Urothelium cell line (cell line): ENCODE data around the gene KRTAP29-1.
"Not testable (repeated sequence)": the region's sequence is repeated elsewhere in the genome, so short reads cannot be mapped to it uniquely, and the experiment has no call there.

Experiments
- DNase-seq: peaks from one replicate; pipeline ENCODE4 v3.0.0; 2011; ENCODE audit warnings: low spot score, mixed read lengths
- FAIRE-seq: peaks from 2 replicates; lab custom pipeline; 2011; peaks lifted over from hg19 to GRCh38; lab: Jason Lieb, UNC

KRTAP29-1 gene

DNA sequence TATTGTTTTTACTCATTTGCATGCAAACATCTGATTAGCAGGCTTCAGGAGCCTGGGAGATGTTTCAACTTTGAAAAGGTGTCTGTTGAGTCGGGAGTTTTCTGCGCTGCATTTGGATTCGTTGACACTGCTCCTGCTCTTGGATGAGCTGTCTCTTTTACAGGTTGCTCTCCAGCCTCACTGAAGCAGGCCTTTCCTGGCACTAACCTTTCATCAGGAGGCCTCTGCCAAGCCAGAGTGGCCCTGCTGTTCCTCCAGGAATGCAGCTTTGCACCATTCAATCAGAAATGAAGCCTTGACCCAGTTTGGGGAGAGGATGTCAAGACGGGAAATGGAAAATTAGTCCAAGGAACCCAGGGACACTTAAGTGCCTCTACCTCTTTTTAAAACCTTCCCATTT is 330 bp upstream of the KRTAP29-1 start:
- FAIRE-seq (no peak), DNase-seq (no peak)

DNA sequence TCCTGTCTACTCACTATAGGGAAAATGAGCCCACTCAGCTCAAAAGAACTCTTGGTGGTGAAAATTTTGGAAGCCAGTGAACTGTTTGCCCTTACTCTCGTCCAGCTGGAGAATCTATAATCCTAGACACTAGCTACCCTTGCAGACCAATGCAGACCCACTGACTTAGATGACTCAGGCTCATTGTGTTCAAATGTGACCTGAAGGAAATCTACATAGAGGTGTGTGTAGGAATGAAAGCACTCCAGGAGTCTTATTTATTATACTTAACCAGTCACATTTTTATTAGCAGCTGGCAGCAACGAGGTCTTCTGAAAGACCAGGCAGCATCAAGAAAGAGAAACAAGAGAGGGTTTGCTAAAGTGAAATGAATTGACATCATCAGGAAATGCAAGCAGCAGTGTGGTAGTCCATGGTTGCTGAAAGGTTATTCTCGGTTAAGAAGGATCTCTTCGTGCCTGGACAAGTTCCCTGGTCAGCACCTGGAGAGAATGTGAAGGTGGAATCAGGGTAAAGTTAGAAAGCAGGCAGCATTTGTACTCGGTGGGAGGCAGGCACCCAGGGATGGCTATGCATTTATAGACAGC is 1.4 kb downstream of the KRTAP29-1 start:
- FAIRE-seq, result no peak
- no peak for DNase-seq

DNA sequence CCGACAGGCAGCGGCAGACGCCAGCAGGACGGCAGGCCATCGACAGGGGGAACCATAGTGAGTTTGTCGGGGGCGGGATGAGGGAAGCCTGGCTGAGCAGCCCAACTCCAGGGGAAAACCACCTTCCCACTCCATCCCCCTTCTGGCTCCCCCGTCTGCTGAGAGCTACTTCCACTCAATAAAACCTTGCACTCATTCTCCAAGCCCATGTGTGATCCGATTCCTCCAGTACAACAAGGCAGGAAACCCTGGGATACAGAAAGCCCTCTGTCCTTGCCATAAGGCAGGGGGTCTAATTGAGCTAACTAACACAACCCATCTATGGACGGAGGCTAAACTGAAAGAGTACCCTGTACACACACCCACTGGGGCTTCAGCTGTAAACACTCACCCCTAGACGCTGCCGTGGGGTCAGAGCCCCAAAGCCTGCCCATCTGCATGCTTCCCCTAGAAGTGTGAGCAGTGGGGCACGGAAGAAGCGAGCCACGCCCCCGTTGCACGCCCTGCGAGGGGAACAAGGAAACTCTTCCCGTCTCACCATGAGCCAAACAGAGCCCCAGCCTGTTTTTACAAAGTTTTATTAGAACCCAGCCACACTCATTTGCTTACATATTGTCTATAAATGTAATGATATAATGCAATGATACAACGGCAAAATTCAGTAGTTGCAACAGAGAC is 4.1 kb downstream of the KRTAP29-1 start:
- FAIRE-seq, result no peak
- no peak for DNase-seq

DNA sequence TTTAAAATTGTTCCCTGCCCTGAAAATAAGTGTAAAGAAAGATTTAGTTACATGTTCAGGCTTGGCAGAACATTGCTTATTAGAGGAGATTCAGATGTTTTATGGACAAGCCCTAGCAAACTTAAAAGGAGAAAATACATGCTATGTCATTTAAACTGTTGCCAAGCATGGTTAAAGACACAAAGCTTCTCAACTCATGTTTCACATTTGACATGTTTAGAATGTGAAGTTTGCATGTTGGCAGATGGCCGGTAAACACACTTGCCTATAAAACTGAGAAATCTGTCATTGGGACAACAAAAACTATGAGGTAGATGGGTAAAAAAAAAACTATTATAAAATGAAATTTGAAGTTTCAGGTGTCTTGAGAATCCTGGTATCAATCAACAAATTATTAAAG is 5.8 kb downstream of the KRTAP29-1 start:
- DNase-seq, result no peak
- no peak for FAIRE-seq

DNA sequence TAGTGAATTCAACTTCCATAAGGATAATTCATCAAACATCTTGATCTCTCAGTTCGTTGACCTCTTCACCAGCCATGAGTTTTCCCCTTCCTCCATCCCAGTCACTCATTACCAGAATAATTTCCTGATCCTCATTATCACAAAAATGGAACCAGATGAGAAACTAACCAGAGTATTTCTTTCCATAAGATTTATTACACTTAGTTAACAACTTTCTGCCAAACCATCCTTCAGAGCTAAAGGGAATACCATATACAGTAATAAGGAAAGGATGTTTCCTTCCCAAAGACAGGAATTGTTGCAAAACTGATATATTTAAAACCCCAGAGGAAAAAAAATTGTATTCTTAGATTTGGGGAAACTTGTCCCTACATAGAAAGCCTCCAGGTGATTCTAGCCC is 8.6 kb downstream of the KRTAP29-1 start:
- FAIRE-seq, result no peak
- no peak for DNase-seq

DNA sequence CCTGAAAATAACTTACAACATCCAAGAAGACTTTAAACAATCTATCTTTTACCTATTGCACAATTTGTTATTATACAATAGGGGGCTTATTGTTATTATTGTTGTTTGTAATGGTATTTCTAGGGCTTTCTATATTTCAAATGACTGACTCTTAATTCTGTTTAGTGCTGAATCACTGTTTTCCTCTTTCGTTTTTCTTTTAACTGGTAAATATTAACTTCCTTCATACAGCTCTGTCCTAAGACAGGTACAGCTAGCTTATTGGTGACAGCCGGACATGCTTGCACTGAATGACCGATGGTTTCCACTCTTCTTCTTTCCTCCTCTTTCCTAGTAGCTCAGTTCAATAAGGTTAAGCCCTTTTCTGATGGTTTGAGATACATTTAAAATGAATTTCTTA is 15.6 kb downstream of the KRTAP29-1 start:
- FAIRE-seq, result no peak
- DNase-seq, result no peak

DNA sequence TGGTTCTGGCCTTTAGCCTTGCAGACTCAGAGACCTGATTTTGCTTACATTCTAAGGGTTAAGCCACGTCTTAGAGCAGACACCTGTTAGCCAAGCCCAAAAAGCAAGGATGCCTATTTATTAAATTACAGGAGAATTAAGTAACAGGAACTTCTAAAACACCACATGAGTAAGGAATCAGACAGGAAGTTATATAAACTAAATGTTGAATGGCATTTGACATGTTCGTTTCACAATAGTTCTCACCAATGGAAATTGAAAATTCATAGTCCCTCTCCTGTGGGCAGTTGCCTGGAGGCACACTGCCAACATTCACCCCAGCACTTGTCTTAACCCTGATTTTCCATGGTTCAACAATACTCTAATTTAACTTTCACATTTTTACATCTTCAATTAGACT is 18.1 kb downstream of the KRTAP29-1 start:
- FAIRE-seq (peak; percentile 9), DNase-seq (peak; percentile 6)

DNA sequence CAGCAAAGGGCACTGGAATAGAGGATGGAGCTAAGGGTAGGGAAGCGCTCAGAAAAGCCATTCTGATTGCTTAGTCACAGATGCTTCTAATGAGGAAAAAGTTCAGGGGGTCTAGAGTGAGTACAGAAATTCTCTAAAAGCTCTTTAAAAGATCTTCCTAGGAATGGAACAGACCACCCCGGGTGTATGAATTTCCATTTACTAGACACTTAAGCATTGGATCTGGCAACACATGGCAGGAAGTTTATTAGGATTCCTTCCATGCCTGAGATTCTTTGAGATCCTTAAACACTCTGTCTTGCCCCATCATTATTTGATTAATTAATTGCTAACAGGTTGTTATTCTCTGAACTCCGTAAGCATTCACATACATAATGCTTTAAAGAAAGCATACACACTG is 18.6 kb downstream of the KRTAP29-1 start:
- DNase-seq (peak; percentile 8), FAIRE-seq (no peak)

DNA sequence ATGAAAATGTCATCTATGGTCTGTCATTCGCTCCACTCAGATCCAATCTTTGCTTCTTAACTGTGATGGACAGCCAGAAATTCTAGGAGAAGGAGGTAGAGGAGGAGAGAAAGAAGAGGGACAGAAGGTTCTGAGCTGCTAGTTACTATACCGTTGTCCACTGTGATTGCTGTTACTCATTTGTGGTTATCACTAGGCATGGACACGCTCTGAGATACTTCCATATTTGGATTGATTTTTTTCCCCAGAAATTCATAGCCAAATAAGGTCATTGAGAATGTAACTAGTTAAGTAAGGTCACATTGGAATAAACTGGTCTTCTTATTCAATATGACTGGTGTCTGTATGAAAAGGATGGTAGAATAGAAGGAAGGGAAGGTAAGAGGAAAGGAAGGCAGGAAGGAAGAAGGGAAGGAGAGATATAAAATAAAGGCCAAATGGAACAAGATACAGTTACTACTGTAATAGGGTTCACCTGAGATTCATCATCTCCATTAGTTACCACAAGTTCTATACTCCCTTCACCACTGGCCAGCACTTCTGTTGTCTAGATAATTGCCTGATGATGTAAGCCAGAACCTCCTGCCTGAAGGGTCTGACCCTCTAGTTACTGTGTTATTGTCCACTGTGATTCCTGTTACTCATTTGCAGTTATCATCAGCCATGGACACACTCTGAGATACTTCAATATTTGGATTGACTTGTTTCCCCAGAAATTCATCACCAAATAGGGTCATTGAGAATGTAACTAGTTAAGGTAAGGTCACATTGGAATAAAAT is 24.3 kb downstream of the KRTAP29-1 start:
- no peak for FAIRE-seq

DNA sequence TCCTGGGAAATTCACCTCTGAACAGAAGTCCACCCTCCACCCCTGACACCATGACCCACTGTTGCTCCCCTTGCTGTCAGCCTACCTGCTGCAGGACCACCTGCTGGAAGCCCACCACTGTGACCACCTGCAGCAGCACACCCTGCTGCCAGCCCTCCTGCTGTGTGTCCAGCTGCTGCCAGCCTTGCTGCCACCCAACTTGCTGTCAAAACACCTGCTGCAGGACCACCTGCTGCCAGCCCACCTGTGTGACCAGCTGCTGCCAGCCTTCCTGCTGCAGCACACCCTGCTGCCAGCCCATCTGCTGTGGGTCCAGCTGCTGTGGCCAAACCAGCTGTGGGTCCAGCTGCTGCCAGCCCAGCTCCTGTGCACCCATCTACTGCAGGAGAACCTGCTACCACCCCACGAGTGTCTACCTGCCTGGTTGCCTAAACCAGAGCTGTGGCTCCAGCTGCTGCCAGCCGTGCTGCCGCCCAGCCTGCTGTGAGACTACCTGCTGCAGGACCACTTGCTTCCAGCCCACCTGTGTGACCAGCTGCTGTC is 26.9 kb downstream of the KRTAP29-1 start, which contains the start of gene KRTAP9-7:
TSS of gene KRTAP9-7 (plus strand) at position 51 of the 543 bp plus-strand sequence. CDS start at position 51, 0 bp downstream.
- not testable (repeated sequence) for FAIRE-seq, DNase-seq

More for the DNA sequence above, 24.3 kb downstream of the KRTAP29-1 start:
- DNase-seq, result no peak

DNA sequence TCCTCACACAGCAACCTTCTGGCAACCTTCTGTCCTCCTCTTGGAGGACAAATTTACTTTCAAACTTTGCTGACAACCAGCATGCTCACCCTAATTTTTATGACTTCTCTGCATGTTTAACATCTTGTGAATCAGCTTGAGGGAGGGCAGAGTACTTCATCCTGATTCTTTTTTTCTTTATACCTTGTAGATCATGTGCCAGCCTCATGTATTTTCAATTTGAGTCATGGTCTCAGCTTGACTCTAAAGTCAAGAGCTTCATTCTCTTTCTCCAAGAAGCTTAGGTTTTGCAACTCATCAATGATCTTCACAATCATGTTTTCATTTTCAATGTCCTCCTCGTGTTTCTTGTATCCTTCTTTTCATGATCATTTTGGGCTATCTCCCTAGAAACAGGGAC is 30.8 kb downstream of the KRTAP29-1 start:
- FAIRE-seq, result no peak
- no peak for DNase-seq

DNA sequence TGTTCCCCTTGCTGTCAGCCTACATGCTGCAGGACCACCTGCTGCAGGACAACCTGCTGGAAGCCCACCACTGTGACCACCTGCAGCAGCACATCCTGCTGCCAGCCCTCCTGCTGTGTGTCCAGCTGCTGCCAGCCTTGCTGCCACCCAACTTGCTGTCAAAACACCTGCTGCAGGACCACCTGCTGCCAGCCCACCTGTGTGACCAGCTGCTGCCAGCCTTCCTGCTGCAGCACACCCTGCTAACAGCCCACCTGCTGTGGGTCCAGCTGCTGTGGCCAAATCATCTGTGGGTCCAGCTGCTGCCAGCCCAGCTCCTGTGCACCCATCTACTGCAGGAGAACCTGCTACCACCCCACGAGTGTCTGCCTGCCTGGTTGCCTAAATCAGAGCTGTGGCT is 31.3 kb downstream of the KRTAP29-1 start:
- not testable (repeated sequence) for DNase-seq, FAIRE-seq

DNA sequence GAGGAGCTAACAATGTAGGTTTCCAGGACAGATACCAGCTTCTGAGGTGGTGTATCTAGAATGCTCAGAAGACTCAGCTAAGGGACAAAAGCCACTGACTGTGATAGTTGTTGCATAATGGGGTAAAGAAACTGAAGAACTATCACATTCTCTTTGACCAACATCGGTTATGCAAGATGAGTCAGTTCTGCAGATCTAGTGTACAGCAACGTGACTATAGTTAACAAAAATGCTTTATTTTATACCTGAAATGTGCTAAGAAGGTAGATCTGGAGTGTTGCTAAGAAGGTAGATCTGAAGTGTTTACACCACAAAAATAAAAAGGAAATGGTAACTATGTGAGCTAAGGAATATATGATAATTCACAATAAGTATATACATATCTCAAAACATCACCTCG is 34.9 kb downstream of the KRTAP29-1 start:
- FAIRE-seq (no peak), DNase-seq (no peak)

DNA sequence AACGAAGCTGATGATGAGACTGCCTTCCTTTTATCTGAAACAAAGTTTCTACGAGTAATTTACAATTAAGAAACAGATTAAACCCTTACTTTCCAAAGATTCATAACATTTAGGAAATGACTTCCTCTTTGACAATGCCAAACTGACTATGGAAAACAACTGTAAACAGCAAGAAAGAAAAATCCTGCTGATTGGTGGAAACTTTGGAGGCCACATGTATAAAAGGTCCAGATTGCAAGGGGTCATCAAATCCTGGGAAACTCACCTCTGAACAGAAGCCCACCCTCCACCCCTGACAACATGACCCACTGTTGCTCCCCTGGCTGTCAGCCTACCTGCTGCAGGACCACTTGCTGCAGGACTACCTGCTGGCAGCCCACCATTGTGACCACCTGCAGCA is 37.6 kb downstream of the KRTAP29-1 start, which contains the start of gene KRTAP9-6:
TSS of gene KRTAP9-6 (plus strand) at position 301 of the 400 bp plus-strand sequence. CDS start at position 301, 0 bp downstream.
- FAIRE-seq, result no peak
- DNase-seq, result no peak

DNA sequence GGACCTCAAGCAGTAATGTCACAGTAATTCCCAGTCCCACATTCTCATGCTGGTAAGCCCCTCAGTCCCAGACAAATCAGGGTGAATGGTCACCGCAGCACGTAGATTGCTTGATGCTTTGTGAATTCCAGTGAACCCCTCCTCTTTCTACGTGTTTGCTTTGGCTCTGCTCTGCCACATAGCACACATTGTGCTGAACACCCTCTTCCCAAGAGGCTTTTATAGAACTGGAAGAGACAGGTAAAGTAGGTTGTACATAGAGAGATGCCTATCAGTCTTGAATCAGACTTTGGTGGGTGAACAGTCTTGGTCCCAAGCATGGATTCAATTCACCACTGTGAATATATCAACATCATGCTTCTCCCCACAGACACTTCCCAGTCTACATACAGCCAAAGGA is 38.1 kb downstream of the KRTAP29-1 start:
- DNase-seq, result no peak
- no peak for FAIRE-seq

DNA sequence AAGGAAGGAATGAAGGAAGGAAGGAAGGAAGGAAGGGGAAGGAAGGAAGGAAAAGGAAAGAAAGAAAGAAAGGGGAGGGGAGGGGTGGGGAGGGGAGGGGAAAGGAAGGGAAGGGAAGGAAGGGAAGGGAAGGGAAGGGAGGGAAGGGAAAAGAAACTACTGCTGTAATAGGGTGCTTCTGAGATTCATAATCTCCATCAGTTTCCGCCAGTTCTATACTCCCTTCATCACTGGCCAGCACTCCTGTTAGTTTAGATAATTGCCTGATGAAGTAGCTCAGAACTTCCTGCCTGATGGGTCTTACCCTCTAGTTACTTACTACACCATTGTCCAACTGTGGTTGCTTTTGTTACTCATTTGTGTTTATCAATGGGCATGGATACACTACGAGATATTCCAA is 39.4 kb downstream of the KRTAP29-1 start:
- FAIRE-seq (no peak), DNase-seq (no peak)

DNA sequence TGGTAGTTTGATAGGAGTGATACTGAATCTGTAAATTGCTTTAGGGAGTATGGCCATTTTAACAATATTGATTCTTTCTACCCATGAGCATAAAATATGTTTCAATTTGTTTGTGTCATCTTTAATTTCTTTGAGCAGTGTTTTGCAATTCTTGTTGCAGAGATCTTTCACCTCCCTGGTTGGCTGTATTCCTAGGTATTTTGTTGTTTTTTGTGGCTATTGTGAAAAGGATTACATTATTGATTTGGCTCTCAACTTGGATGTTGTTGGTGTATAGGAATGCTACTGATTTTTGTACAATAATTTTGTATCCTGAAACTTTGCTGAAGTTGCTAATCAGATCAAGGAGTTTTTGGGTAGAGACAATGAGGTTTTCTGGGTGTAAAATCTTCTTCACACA is 44.2 kb downstream of the KRTAP29-1 start:
- FAIRE-seq (no peak), DNase-seq (no peak)

DNA sequence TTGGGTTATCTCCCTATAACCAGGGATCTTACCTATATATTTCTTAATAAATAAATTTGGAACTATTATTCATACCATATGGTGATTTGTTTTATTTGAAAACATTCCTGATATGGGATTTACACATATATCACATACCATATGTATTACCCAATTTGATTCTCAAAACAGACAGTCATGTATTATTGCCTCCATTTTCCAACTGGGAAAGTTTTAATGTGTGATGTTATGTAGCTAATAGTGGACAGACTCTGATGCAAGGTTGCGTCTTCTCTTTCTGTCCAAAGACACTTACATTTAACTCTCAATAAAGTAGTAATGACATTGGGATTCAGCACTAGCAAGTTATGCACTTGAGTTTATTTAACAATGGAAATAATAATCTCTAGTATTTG is 46.4 kb downstream of the KRTAP29-1 start:
- FAIRE-seq (no peak), DNase-seq (no peak)

DNA sequence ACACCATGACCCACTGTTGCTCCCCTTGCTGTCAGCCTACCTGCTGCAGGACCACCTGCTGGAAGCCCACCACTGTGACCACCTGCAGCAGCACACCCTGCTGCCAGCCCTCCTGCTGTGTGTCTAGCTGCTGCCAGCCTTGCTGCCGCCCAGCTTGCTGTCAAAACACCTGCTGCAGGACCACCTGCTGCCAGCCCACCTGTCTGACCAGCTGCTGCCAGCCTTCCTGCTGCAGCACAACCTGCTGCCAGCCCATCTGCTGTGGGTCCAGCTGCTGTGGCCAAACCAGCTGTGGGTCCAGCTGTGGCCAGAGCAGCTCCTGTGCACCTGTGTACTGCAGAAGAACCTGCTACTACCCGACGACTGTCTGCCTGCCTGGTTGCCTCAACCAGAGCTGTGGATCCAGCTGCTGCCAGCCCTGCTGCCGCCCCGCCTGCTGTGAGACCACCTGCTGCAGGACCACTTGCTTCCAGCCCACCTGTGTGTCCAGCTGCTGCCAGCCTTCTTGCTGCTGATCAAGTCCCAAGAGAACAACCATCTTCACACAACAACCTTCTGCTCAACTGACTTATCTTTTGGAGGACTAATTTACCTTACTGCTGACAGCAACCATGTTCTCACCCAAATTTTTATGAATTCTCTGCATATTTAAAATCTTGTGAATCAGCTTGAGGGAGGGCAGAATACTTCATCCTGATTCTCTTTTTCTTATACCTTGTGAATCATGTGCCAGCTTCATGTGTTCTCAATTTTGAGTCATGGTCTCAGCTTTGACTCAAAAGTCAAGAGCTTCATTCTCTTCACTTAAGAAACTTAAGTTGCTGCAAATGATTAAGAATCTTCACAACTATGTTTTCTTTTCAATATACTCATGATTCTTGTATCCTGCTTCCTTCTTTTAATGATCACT is 47.0 kb downstream of the KRTAP29-1 start, which contains the start of gene KRTAP9-9:
TSS of gene KRTAP9-9 (plus strand) at position 4 of the 910 bp plus-strand sequence.
- DNase-seq, FAIRE-seq: not testable (repeated sequence)

DNA sequence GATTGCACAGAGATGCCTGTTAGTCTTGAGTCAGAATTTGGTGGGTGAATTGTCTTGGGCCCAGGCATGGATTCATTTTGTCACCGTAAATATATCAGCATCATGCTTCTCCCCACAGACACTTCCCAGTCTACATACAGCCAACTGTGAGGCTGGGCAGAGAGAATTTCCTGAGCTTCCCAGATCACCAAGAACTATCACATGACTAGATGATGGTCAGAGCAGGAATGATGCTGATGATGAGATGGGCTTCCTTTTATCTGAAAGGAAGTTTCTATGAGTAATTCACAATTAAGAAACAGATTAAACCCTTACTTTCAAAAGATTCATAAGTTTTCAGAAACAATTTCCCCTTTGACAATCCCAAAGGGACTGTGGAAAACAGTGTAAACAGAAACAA is 47.8 kb downstream of the KRTAP29-1 start:
- no peak for DNase-seq
- FAIRE-seq, result no peak
